Femur (tissue), 1 donor: ENCODE results near the gene OR56B1.
"Not testable (repeated sequence)": the region's sequence is repeated elsewhere in the genome, so short reads cannot be mapped to it uniquely, and the experiment has no call there.

Experiments used
- DNase-seq: peaks from one replicate; pipeline ENCODE4 v3.0.0-alpha.2; 2017

OR56B1 gene, protein sequence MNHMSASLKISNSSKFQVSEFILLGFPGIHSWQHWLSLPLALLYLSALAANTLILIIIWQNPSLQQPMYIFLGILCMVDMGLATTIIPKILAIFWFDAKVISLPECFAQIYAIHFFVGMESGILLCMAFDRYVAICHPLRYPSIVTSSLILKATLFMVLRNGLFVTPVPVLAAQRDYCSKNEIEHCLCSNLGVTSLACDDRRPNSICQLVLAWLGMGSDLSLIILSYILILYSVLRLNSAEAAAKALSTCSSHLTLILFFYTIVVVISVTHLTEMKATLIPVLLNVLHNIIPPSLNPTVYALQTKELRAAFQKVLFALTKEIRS

GRCh38 chr11:5736396-5736795, at the start of gene OR56B1:
Gene OR56B1, plus strand, starts transcription at chr11:5736448. Its CDS starts 69 bp downstream, at chr11:5736517.
- no peak for DNase-seq

DNA sequence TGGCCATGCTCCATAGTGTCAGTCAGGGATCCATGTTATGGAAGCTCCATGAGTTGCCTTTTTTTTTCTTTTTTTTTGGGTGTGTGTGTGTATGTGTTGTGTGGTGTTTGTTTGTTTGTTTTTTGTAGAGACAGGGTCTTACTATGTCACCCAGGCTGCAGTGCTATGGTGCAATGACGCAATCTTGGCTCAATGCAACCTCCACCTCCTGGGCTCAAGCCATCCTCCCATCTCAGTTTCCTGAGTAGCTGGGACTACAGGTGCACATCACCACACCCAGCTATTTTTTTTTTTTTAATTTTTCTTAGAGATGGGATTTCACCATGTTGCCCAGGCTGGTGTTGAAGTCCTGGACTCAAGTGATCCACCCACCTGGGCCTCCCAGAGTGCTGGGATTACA, 47.8 kb upstream of the OR56B1 start:
- DNase-seq, result no peak

DNA sequence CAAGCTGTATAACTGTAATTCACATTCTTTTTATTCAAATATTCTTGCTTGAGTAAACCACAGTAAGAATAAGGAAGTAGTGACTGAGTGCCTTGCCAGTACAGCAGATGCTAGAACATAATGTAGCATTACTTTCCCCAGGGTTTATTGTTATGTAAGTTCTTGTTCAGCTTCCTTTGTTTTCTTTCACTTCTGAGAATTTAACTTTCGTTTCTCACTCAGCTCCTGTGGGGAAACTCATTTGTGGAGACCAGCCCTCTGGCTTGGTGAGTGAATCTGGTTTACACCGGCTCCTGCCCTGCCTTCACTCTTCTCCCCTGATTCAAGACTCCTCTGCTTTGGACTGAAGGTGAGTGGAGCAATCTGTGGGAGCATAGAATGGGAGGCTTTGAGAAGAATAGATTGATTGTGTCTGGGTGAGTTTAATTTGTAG, 46.7 kb upstream of the OR56B1 start, which contains the start of gene TRIM22:
TRIM22 (plus strand) TSS at position 240 of the 433 bp plus-strand sequence. CDS start 6,443 bp downstream, outside the sequence.
- peak; percentile 61 for DNase-seq

- DNase-seq, result no peak
Measured at GRCh38 chr11:5690216-5690615, 46.0 kb upstream of the OR56B1 start.

DNA sequence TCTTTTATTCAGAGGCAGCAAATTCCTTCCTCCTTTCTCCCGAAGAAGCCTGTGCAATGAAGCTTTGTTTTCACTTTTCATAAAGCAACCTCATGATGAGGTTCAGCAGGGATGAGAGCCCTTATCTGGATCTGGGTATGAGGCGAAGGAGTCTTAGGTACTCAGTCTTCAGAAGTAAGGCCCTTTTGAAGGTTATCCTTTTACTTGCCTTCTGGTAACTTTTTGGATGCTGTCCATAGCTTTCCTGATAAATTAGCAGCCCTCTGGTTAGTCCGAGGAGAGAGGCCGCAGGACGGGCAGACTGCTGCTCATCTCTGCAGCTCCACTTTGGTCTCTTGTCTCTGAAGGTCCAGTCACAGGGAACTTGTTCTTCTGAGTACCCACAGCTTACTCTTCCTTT, 45.5 kb upstream of the OR56B1 start:
- DNase-seq, result no peak

GRCh38 chr11:5691238-5691963, 44.8 kb upstream of the OR56B1 start:
- DNase-seq, result not testable (repeated sequence)

GRCh38 chr11:5691964-5692361, 44.3 kb upstream of the OR56B1 start:
- DNase-seq, result no peak

- no peak for DNase-seq
Measured at GRCh38 chr11:5694642-5695041, 41.6 kb upstream of the OR56B1 start.

- no peak for DNase-seq
Measured at GRCh38 chr11:5695580-5695979, 40.7 kb upstream of the OR56B1 start.

GRCh38 chr11:5696210-5696609, 40.0 kb upstream of the OR56B1 start:
- DNase-seq, result no peak

DNA sequence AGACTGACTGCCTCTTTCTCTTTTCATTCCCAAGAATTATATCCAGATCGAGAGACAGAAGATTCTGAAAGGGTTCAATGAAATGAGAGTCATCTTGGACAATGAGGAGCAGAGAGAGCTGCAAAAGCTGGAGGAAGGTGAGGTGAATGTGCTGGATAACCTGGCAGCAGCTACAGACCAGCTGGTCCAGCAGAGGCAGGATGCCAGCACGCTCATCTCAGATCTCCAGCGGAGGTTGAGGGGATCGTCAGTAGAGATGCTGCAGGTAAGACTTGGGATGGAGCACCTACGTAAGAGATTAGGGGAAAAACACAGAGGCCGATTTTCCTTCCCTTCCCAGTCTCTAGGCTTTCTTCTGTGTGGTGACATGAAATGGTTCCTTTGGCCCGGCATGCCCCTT, 38.0 kb upstream of the OR56B1 start:
- no peak for DNase-seq

GRCh38 chr11:5700421-5701054, 35.7 kb upstream of the OR56B1 start:
- no peak for DNase-seq

- DNase-seq, result no peak
Measured at GRCh38 chr11:5701055-5701577, 35.1 kb upstream of the OR56B1 start.

DNA sequence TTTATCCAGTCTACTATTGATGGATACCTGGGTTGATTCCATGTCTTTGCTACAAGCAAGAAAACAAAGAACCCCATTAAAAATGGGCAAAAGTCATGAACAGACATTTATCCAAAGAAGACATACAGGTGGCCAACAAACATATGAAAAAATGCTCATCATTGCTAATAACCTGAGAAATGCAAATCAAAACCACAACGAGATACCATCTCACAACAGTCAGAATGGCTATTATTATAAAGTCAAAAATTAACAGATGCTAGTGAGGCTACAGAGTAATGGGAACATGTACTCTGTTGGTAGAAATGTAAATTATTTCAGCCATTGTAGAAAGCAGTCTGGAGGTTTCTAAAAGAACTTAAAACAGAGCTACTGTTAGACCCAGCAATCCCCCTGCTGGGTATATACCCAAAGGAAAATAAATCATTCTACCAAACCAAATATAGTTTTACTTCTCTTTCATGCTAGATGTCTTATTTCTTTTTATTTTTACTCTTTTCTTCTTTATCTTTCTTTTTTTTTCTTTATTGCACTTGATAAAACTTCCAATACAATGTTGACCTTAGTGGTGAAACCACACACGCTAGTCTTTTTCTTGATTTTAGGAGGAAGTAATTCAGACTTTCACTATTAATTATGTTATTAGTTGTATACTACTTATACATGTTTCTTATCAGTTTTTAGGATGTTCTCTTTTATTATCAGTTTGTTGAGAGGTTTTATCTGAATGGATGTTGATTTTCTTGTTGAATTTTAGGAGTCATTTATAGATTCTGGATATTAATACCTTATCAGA, 32.3 kb upstream of the OR56B1 start:
- no peak for DNase-seq

DNA sequence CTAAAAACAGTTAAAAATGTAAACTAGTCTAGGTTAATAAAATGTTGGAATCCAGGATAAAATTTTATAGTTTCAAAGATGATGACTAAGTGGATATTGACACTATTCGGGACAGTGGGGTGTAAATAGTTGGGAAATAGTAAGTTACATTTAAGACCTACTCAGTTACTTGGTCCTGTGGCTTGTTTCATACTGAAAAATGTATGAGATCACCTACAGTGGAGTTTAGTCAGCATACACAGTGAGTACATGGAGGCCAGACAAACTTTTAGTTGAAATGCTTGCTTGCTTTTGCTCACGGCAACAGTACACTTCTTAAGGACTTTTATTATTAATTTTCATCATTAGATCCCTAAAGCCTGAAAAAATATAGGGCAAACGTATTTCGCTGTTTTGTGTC, 30.6 kb upstream of the OR56B1 start:
- DNase-seq, result no peak

GRCh38 chr11:5712507-5712906, 23.7 kb upstream of the OR56B1 start:
- DNase-seq, result no peak

DNA sequence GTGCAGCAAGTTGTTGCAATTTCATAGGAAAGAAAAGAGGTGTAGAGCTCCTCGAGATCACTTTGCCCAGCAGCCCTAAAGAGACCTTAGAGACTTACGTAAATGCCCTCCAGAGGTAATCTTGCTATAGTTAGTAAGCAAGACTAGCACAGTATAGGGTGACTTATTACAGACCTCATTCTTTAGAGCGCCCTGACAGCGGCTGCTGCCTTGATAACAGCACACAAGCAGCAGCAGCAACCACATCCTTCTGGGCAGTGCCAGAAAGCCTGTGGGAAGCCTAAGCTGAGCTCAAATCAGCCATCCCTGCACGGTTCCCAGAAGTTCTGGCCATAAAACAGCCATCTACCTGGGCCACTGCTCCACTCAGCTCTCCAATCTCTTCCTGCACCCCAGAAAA, 22.6 kb upstream of the OR56B1 start:
- DNase-seq, result no peak

GRCh38 chr11:5716518-5716917, 19.7 kb upstream of the OR56B1 start:
- not testable (repeated sequence) for DNase-seq

DNA sequence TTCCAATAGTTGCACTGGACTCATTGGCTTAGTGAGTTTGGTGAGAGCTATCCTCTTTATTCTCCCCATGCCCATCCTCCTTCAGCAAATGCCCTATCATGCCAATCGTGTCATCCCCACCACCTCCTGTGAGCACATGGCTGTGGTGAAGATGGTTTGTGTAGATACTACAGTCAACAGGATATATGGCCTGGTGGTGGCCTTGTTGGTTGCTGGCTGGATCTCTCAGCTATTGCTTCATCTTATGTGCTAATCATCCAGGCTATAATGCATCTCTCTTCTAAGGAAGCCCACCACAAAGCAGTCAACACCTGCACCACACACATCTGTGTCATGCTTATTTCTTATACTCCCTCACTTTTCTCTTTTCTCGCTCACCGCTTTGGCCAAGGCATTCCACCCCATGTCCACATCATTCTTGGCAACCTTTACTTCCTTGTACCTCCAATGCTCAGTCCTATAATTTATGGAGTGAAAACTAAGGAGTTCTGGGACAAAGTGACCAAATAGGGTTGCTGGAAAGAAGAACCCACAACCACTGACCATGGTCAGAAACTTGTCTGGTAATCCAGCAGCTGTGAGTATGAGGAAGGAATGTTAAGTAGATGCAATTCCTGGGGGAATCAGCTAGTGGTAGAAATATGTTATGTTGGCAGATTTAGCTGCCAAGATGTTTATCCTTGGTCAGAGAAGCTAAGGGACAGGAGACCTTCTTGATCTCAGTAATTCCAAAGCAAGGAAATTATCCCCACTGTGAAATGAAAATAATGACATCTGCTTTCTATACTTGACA, 16.3 kb upstream of the OR56B1 start:
- peak; percentile 21 for DNase-seq

- DNase-seq, result no peak
Measured at GRCh38 chr11:5722622-5723021, 13.6 kb upstream of the OR56B1 start.

- DNase-seq, result no peak
Measured at GRCh38 chr11:5726351-5726750, 9.9 kb upstream of the OR56B1 start.

DNA sequence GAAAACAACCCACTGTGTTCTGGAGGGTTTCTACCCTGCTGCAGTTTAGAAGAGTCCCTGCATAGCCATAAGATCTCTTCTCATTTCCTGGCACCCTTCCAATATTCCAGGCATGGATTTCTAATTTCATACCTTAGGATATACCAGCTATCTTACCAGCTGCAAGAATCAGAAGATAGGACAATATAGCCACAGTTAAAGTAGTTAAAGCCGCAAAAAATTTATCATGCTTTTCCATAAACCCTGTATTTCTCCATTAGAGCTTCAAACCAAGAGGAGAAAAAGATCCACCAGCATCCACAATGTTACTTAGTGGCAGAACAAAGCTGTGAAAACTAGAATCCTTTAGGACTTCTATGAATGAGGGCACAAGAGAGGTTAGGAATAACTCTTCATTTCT, 8.6 kb upstream of the OR56B1 start:
- no peak for DNase-seq
